KG1 (cell line): ENCODE data around the gene PROM1.

Experiments used
- DNase-seq: peaks from one replicate; lab custom pipeline; 2025; lab: John Stamatoyannopoulos, UW

The PROM1 gene

GRCh38 chr4:16109256-16109655, 25.4 kb upstream of the PROM1 start:
- no peak for DNase-seq

- no peak for DNase-seq
These were observed 23.1 kb upstream of the PROM1 start for GRCh38 chr4:16106956-16107355.

- no peak for DNase-seq
These were observed 20.7 kb upstream of the PROM1 start for GRCh38 chr4:16104520-16104919.

GRCh38 chr4:16102356-16102755, 18.5 kb upstream of the PROM1 start:
- no peak for DNase-seq

- DNase-seq: no peak
These were observed 17.0 kb upstream of the PROM1 start for GRCh38 chr4:16100833-16101232.

- DNase-seq: no peak
These were observed 9.0 kb upstream of the PROM1 start for GRCh38 chr4:16092682-16093319.

- no peak for DNase-seq
These were observed 6.4 kb upstream of the PROM1 start for GRCh38 chr4:16090096-16090705.

- no peak for DNase-seq
These were observed 5.3 kb upstream of the PROM1 start for GRCh38 chr4:16089156-16089555.

GRCh38 chr4:16088601-16089000, 4.8 kb upstream of the PROM1 start:
- DNase-seq: no peak

- no peak for DNase-seq
These were observed 2.0 kb upstream of the PROM1 start for GRCh38 chr4:16085822-16086221.

GRCh38 chr4:16082426-16083240, 1.2 kb downstream of the PROM1 start:
- no peak for DNase-seq

GRCh38 chr4:16082041-16082425, 1.8 kb downstream of the PROM1 start:
- DNase-seq: no peak

- DNase-seq: no peak
These were observed 4.8 kb downstream of the PROM1 start for GRCh38 chr4:16079046-16079445.

- DNase-seq: no peak
These were observed 5.5 kb downstream of the PROM1 start for GRCh38 chr4:16078195-16078760.

GRCh38 chr4:16077786-16078185, 6.0 kb downstream of the PROM1 start:
- no peak for DNase-seq

- DNase-seq: no peak
These were observed 7.7 kb downstream of the PROM1 start for GRCh38 chr4:16075975-16076757.

GRCh38 chr4:16075061-16075460, 8.8 kb downstream of the PROM1 start:
- DNase-seq: no peak

- DNase-seq: no peak
These were observed 11.7 kb downstream of the PROM1 start for GRCh38 chr4:16072168-16072567.

GRCh38 chr4:16070203-16070602, 13.6 kb downstream of the PROM1 start:
- no peak for DNase-seq

- DNase-seq: no peak
These were observed 16.3 kb downstream of the PROM1 start for GRCh38 chr4:16067515-16067914.

GRCh38 chr4:16066586-16067128, 17.2 kb downstream of the PROM1 start:
- no peak for DNase-seq

- DNase-seq: no peak
These were observed 18.8 kb downstream of the PROM1 start for GRCh38 chr4:16065066-16065465.
